Measurements from ENCODE around the gene ARHGEF35.
"Not testable (repeated sequence)": the region's sequence is repeated elsewhere in the genome, so short reads cannot be mapped to it uniquely, and the experiment has no call there.

ARHGEF35 gene

DNA sequence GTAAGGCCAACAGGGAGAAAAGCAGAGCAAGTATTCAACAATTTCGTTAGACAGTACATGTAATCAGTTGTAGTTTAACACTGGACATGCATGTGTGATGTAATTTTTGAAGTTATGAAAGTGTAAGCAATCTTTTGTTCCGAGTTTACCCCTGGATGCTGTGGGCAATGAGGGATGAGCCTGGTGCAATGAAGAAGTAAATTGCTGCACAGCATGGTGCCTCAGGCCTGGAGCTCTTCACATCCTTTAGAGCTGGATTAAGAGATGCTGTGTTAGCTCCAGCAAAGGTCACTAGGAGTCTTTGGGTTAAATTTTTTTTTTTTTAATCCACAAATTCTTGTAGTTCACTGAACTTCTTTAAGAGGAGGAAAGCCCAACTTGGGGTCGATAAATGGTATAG is 7.5 kb upstream of the ARHGEF35 start:
- H3K36me3 ChIP-seq (ENCODE audit: insufficient read depth, low read length); H3K4me3 ChIP-seq (ENCODE audit: low read length); H3K9me3 ChIP-seq (ENCODE audit: low read length); H3K27me3 ChIP-seq (ENCODE audit: insufficient read depth, low read length); H3K4me1 ChIP-seq (ENCODE audit: insufficient read depth, low read length); H2AFZ ChIP-seq (ENCODE audit: low read depth, low read length): not testable (repeated sequence)

DNA sequence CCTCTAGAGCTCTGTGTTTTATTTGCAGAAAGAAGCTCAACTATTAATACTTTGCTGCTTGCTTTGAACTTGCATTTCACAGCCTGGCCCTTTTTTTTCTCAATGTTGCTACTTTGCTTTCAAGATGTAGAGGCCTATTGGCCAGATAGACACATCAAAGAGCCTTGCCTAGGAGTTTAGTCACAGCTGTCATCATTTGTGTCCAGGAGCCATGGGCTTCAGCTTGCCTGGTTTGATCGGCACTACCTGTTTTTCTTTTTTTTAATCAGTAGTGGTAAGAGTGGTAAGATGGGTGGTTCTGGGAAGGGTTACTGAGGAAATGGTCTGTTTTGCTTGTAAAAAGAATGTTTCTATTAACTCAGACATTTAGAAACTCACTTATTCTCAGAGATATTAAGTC is 6.3 kb upstream of the ARHGEF35 start:
- not testable (repeated sequence) for H3K9me3 ChIP-seq (ENCODE audit: low read length); H3K36me3 ChIP-seq (ENCODE audit: insufficient read depth, low read length); H2AFZ ChIP-seq (ENCODE audit: low read depth, low read length); H3K27me3 ChIP-seq (ENCODE audit: insufficient read depth, low read length); H3K4me3 ChIP-seq (ENCODE audit: low read length); H3K4me1 ChIP-seq (ENCODE audit: insufficient read depth, low read length)

DNA sequence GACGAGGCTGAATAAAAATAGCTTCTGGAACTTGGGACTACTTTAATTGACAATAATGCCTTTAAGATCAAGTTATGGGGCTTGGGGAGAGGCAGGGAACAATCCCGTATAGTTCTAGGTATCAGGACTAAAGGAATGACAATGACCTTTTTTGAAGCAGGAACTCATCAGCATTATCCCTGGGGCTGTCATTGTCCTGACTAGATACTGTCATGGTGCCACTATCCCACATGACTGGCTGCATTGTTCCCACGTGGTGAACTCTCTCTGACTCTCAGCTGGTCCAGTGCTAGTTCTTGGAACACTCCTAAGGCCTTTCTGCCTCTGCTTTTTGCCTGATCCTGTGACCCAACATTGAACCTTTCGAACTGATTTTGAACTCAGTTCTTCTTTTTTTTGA is 3.3 kb upstream of the ARHGEF35 start:
- H3K36me3 ChIP-seq (ENCODE audit: insufficient read depth, low read length); H3K4me3 ChIP-seq (ENCODE audit: low read length); H3K9me3 ChIP-seq (ENCODE audit: low read length); H3K27me3 ChIP-seq (ENCODE audit: insufficient read depth, low read length); H3K4me1 ChIP-seq (ENCODE audit: insufficient read depth, low read length); H2AFZ ChIP-seq (ENCODE audit: low read depth, low read length): not testable (repeated sequence)

DNA sequence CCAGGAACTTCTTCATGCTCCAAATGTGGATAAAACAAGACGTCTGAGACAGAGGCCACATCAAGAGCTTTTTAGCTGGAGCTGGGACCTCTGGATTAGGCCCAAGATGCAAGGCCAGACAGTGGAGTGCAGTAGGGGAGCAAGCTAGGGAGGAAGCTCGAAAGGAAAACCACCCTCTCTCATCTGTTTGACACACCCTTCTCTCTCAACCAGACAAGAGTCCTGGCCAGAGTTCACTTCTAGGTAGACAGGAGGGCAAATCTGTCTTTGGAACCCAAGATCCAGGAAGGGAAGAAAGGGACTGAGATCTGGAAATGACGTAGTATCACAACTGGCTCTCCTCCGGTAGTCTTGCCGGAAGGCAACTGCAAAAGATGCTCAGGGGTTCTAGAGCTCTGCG is 1.2 kb downstream of the ARHGEF35 start:
- H3K27me3 ChIP-seq (ENCODE audit: insufficient read depth, low read length); H3K4me1 ChIP-seq (ENCODE audit: insufficient read depth, low read length); H2AFZ ChIP-seq (ENCODE audit: low read depth, low read length); H3K9me3 ChIP-seq (ENCODE audit: low read length); H3K36me3 ChIP-seq (ENCODE audit: insufficient read depth, low read length); H3K4me3 ChIP-seq (ENCODE audit: low read length): not testable (repeated sequence)

DNA sequence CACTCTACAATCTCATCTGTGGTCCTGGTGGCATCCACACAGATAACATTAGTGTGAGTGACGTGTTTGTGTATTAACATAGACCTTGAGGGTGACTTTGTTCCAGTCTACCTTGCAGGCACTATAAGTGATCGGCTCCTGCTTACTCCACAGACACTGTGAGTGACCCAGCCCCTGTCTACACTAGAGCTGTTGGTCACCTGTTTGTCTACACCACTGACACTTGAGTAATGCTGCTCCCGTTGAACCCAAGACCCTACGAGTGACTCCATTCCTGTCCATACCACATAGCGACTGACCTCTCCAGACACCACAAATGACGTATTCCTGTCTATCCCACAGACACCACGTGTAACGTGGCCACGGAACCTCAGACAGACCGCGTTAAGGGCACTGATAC is 1.9 kb downstream of the ARHGEF35 start:
- not testable (repeated sequence) for H3K9me3 ChIP-seq (ENCODE audit: low read length); H3K4me1 ChIP-seq (ENCODE audit: insufficient read depth, low read length); H3K27me3 ChIP-seq (ENCODE audit: insufficient read depth, low read length)

DNA sequence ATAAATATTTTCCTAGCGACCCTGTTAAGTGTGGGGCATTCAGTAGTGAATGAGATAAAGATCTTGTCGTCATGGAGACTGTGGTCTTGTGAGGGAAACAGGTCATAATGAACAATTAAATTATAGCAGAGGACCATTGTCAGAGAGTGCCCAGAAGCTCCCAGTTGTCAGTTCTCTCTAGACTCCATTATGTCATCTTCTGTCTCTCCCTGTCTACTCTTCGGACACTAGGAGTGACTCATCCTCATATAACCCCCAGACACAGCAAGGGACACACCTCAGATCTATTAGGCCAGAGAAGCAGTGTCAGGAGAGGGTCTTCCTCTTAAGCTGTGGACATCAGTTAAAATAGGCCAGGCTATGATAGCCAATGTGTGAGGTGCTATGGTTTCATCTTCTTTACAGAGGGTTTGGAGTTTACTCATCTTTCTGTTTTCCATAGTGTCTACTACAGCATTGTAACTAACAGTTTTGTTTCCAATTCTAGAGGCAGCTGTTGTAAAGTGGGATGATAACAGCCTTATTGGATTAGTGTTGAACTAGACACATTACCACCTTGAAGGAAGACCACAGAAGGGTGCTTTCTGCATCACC is 7.0 kb downstream of the ARHGEF35 start:
- H3K4me3 ChIP-seq (ENCODE audit: low read length); H3K4me1 ChIP-seq (ENCODE audit: insufficient read depth, low read length); H3K36me3 ChIP-seq (ENCODE audit: insufficient read depth, low read length); H3K9me3 ChIP-seq (ENCODE audit: low read length); H3K27me3 ChIP-seq (ENCODE audit: insufficient read depth, low read length); H2AFZ ChIP-seq (ENCODE audit: low read depth, low read length): not testable (repeated sequence)

More for the DNA sequence above, 1.9 kb downstream of the ARHGEF35 start:
- H3K36me3 ChIP-seq (ENCODE audit: insufficient read depth, low read length); H3K4me3 ChIP-seq (ENCODE audit: low read length); H2AFZ ChIP-seq (ENCODE audit: low read depth, low read length): not testable (repeated sequence)

DNA sequence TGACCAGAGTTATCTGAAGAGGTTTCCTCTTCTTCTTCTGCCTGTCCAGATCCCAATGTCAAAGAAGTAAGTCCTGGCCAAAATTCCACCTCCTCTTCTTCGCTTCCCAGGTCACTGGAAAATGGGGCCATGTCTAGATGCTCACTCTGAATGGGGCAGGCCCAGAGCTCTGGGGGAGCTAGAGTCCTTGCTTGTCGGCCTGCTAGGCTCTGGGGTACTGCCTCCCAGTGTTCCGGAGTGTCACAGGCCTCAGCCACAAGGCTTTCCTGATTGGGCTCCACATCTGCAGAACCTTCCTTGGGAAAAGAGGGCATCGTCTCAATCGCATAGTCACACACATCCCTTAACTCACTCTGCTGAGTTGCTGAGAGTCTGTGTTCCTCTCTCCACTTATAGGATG is 7.8 kb downstream of the ARHGEF35 start:
- H3K9me3 ChIP-seq (ENCODE audit: low read length); H3K36me3 ChIP-seq (ENCODE audit: insufficient read depth, low read length); H3K4me1 ChIP-seq (ENCODE audit: insufficient read depth, low read length); H2AFZ ChIP-seq (ENCODE audit: low read depth, low read length); H3K4me3 ChIP-seq (ENCODE audit: low read length); H3K27me3 ChIP-seq (ENCODE audit: insufficient read depth, low read length): not testable (repeated sequence)

DNA sequence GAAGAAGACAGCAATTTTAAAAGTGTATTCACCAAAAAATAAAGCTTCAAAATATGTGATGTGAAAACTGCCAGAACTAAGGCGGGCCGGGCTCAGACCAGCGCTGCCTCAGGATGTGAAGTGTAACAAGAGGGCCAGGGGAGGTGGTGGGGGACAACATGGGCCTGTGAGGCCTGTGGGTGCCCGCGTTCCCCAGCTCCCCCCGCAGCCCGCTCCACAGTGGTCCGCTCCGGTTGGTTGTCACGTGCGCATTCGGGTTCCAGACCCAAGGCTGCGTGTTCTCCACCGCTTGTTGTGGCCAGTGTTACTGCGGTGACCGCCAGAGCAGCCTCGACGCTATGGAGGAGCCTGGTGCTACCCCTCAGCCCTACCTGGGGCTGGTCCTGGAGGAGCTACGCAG is 12.5 kb downstream of the ARHGEF35 start, which contains the start of gene CTAGE4:
CTAGE4 (plus strand) TSS at position 301 of the 400 bp plus-strand sequence; CDS start at position 339, 38 bp downstream.
- H3K9me3 ChIP-seq (ENCODE audit: low read length); H2AFZ ChIP-seq (ENCODE audit: low read depth, low read length); H3K4me1 ChIP-seq (ENCODE audit: insufficient read depth, low read length); H3K4me3 ChIP-seq (ENCODE audit: low read length); H3K27me3 ChIP-seq (ENCODE audit: insufficient read depth, low read length); H3K36me3 ChIP-seq (ENCODE audit: insufficient read depth, low read length): not testable (repeated sequence)

DNA sequence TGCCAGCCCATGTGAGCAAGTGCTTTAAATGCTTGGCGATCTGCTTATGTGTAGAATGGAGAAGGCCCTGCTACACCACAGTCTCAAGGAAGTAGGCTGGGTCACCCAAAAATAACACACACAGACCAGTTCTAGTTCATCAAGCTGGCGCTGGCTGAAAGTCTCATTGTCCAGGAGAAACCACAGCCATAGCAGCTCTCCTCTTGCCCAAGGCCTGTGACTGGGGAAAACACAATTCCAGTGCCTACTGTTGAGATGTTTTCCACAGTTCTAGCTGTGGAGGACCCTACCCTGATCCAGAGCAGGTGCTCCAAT is 16.5 kb downstream of the ARHGEF35 start:
- H3K36me3 ChIP-seq (ENCODE audit: insufficient read depth, low read length); H2AFZ ChIP-seq (ENCODE audit: low read depth, low read length); H3K4me1 ChIP-seq (ENCODE audit: insufficient read depth, low read length); H3K27me3 ChIP-seq (ENCODE audit: insufficient read depth, low read length); H3K4me3 ChIP-seq (ENCODE audit: low read length); H3K9me3 ChIP-seq (ENCODE audit: low read length): not testable (repeated sequence)

DNA sequence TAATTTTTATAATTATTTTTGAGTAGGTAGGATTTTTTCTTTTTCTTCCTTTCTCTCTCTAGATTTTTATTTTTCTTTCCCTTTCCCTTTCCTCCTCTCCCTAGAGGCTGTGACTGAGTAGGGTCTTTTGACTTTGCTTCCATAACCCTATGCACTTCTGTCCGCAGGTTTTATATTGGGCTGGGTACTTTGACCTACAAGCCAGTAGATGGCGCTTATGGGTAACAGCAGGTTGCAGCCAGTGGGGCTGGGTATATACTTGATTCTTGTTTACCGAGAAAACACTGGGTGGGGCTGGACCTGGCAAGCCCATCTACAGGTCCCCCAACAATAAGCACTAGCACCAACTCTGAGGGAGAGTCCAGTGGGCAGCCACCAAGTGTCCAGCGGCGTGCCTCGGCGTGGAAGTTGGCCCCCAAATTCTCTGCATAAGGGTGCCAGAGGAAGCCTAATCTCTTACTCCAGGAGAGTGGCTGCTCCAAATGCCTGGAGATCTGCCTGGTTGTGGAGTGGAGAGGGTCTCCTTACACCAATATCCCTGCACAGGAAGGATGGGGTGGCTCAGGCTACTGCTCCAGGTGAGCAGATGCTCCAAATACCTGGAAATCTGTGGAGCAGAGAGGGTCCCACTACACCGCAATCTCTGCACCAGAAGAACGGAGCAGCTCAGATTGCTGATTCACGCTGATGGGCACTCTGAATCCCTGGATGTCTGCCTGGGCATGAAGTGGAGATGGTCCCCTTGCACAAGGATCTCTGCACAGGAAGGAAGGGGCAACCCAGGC is 17.1 kb downstream of the ARHGEF35 start:
- not testable (repeated sequence) for H3K4me3 ChIP-seq (ENCODE audit: low read length); H3K36me3 ChIP-seq (ENCODE audit: insufficient read depth, low read length); H3K9me3 ChIP-seq (ENCODE audit: low read length); H2AFZ ChIP-seq (ENCODE audit: low read depth, low read length); H3K4me1 ChIP-seq (ENCODE audit: insufficient read depth, low read length); H3K27me3 ChIP-seq (ENCODE audit: insufficient read depth, low read length)

DNA sequence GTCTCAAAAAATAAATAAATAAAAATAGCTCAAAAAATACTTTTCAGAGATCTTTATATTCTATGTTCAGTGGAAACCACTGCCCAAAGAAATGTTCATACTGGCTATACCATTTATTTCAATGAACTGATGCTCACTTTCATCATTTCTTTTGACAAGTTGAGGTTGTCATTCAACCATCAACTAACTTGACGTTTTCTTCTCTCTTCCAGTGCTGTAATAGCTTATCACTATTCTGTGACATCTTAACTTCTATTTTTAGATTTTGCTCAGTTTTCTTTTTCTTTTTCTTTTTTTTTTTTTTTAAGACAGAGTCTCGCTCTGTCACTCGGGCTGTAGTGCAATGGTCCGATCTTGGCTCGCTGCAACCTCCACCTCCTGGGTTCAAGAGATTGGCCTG is 21.0 kb downstream of the ARHGEF35 start:
- Histone ChIP-seq H3K4me3 (ENCODE audit: low read length) (no peak overlapping the region), H3K4me1 (ENCODE audit: insufficient read depth, low read length) (no peaks in the 10 kb centered on the region), H3K9me3 (ENCODE audit: low read length) (no peaks in the 10 kb centered on the region), H3K36me3 (ENCODE audit: insufficient read depth, low read length) (no peaks in the 10 kb centered on the region), H3K27me3 (ENCODE audit: insufficient read depth, low read length) (no peaks in the 10 kb centered on the region), H2AFZ (ENCODE audit: low read depth, low read length) (no peak overlapping the region)

DNA sequence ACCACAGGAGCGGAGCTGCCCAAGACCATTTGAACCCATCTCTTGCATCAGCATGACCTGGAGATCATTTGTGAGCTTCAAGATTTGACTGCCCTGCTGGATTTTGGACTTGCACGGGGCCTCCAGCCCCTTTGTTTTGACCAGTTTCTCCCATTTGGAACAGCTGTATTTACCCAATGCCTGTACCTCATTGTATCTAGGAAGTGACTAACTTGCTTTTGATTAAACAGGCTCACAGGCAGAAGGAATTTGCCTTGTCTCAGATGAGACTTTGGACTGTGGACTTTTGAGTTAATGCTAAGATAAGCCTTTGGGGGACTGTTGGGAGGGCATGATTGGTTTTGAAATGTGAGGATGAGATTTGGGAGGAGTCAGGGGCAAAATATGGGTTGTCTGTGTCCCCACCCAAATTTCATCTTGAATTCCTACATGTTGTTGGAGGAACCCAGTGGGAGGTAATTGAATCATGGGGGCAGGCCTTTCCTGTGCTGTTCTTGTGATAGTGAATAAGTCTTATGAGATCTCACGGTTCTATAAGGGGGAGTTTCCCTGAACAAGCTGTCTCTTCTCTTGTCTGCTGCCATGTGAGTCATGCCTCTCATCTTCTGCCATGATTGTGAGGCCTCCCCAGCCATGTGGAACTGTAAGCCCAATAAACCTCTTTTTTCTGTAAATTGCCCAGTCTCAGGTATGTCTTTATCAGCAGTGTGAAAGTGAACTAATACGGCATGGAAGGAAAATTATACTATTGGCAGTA is 23.9 kb downstream of the ARHGEF35 start:
- not testable (repeated sequence) for H2AFZ ChIP-seq (ENCODE audit: low read depth, low read length); H3K27me3 ChIP-seq (ENCODE audit: insufficient read depth, low read length); H3K36me3 ChIP-seq (ENCODE audit: insufficient read depth, low read length); H3K4me3 ChIP-seq (ENCODE audit: low read length); H3K9me3 ChIP-seq (ENCODE audit: low read length); H3K4me1 ChIP-seq (ENCODE audit: insufficient read depth, low read length)

DNA sequence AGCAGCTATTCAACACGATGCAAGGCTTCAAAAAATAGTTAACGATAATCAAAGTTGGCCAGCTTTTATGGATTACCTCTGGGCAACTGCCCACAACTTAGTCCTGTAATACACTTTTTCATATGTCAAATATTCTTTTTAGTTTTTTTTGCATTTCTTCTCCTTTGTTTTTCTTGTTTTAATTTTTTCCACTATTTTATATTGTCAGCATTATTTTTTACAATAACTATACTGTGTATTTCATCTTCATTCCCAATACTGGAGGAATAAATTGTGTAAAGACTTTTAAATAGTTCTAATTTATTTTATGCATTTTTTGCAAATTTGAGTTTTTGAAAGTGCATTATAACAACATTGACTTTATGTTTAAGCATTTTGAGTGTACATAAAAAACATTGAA is 30.8 kb downstream of the ARHGEF35 start:
- no peaks in the 10 kb centered on the region for H3K9me3 ChIP-seq (ENCODE audit: low read length)
- H3K4me3 ChIP-seq (ENCODE audit: low read length) = no peak overlapping the region
- H3K4me1 ChIP-seq (ENCODE audit: insufficient read depth, low read length) = no peaks in the 10 kb centered on the region
- H3K36me3 ChIP-seq (ENCODE audit: insufficient read depth, low read length) = no peaks in the 10 kb centered on the region
- H2AFZ ChIP-seq (ENCODE audit: low read depth, low read length) = no peak overlapping the region
- H3K27me3 ChIP-seq (ENCODE audit: insufficient read depth, low read length) = no peaks in the 10 kb centered on the region

DNA sequence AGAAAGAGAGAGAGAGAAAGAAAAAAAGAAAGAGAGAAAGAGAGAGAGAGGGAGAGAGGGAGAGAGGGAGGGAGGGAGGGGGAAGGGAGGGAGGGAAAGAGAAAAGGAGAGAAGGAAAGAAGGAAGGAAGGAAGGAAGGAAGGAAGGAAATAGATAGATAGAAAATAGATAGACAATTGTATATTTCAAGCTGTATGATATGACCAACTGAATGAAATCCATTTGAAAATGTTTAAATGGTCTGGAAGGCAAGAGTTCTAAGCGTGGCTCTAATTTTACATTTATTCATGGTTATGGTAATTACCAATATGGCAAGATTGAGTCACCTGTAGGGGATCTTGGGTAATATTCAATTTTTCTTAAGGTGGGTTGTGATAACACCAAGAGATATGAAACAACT is 36.8 kb downstream of the ARHGEF35 start:
- Histone ChIP-seq H2AFZ (ENCODE audit: low read depth, low read length) (no peak overlapping the region), H3K4me3 (ENCODE audit: low read length) (no peak overlapping the region)

More for the DNA sequence above, 36.8 kb downstream of the ARHGEF35 start:
- no peaks in the 10 kb centered on the region for H3K9me3 ChIP-seq (ENCODE audit: low read length)
- no peaks in the 10 kb centered on the region for H3K4me1 ChIP-seq (ENCODE audit: insufficient read depth, low read length)
- no peaks in the 10 kb centered on the region for H3K27me3 ChIP-seq (ENCODE audit: insufficient read depth, low read length)
- no peaks in the 10 kb centered on the region for H3K36me3 ChIP-seq (ENCODE audit: insufficient read depth, low read length)

Data from neuron (in vitro differentiated cells).